SK-N-MC (cell line): ENCODE data around the gene B4GALNT2.
"Not testable (repeated sequence)": the region's sequence is repeated elsewhere in the genome, so short reads cannot be mapped to it uniquely, and the experiment has no call there.

Source experiments
- DNase-seq: peaks from one replicate; pipeline ENCODE4 v3.0.0-alpha.2; 2011; ENCODE audit warnings: low read depth, low spot score
- H3K27ac ChIP-seq: fragments of 200-600 bp; sonication (generic); 2 replicates; pipeline ENCODE4 v1.5.1; 2016; ENCODE audit warnings: mixed run types
- H3K36me3 ChIP-seq: fragments of 200-600 bp; sonication (generic); 2 replicates; pipeline ENCODE4 v1.6.1; 2017; ENCODE audit warnings: antibody characterized with exemption, low read length, mixed read lengths; ENCODE audit not compliant: insufficient read depth
- H3K4me3 ChIP-seq: fragments of 200-600 bp; sonication (generic); 2 replicates; pipeline ENCODE4 v1.5.1; 2016
- H3K9ac ChIP-seq: fragments of 200-600 bp; sonication (generic); 2 replicates; pipeline ENCODE4 v1.8.0; 2017; ENCODE audit warnings: mixed run types, mixed read lengths; ENCODE audit not compliant: insufficient read length
- H3K9me3 ChIP-seq: fragments of 200-600 bp; sonication (generic); 2 replicates; pipeline ENCODE4 v1.6.1; 2017; ENCODE audit warnings: low read depth, mild to moderate bottlenecking, antibody characterized with exemption, low read length, moderate library complexity, mixed read lengths
- EZH2 ChIP-seq: fragments of 200-600 bp; sonication (generic); IDR thresholded peaks from one replicate; pipeline ENCODE4 v1.6.1; 2017; ENCODE audit warnings: antibody characterized with exemption
- FOXP2 ChIP-seq: optimal IDR thresholded peaks from 2 replicates; pipeline ENCODE3; 2011; ENCODE audit warnings: mild to moderate bottlenecking, moderate library complexity; ENCODE audit not compliant: insufficient read depth; ENCODE audit errors: extremely low read length, control extremely low read depth
- POLR2AphosphoS5 ChIP-seq: IDR thresholded peaks from 2 replicates; pipeline ENCODE4 v1.6.1; 2012; ENCODE audit warnings: mild to moderate bottlenecking, low read depth, low read length, borderline replicate concordance

The B4GALNT2 gene

DNA sequence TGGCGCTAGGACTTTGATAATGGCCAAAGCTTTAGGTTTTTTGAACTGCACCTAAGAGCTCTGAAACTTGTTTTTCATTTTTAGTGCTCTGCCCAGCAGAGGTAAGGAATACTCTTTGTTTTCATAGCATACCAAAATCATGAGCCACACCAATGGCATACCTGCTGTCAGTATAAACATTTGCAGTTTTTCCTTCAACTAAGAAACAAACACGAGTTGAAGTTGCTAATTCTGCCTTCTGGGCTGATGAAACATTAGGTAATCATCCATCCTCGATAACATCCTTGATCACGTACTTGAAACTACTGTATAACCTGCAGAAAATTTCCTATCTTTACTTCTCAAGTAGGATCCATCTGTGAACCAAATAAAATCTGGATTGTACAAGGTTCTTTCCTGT lies 20.6 kb upstream of the B4GALNT2 start:
- Histone ChIP-seq H3K9ac (no peak overlapping the region), H3K27ac (no peak overlapping the region), H3K4me3 (no peak overlapping the region), H3K36me3 (no peaks in the 10 kb centered on the region), H3K9me3 (no peaks in the 10 kb centered on the region)
- TF ChIP-seq POLR2AphosphoS5 (no peak), EZH2 (no peak), FOXP2 (no peak)
- no peak for DNase-seq

- Histone ChIP-seq H3K4me3 (no peak overlapping the region), H3K27ac (no peak overlapping the region), H3K36me3 (no peaks in the 10 kb centered on the region), H3K9ac (no peak overlapping the region), H3K9me3 (no peaks in the 10 kb centered on the region)
- TF ChIP-seq POLR2AphosphoS5 = no peak
- no peak for TF ChIP-seq FOXP2
- DNase-seq = no peak
Measured at GRCh38 chr17:49112936-49113335, 19.6 kb upstream of the B4GALNT2 start.

GRCh38 chr17:49114703-49115102 lies 17.9 kb upstream of the B4GALNT2 start:
- Histone ChIP-seq H3K9me3 (no peaks in the 10 kb centered on the region), H3K27ac (no peak overlapping the region), H3K9ac (no peak overlapping the region), H3K4me3 (no peak overlapping the region), H3K36me3 (no peaks in the 10 kb centered on the region)
- no peak for DNase-seq
- TF ChIP-seq FOXP2 (no peak), POLR2AphosphoS5 (no peak), EZH2 (no peak)

- no peak for DNase-seq
- no peak overlapping the region for H3K4me3 ChIP-seq
- no peak overlapping the region for H3K9ac ChIP-seq
- no peak overlapping the region for H3K27ac ChIP-seq
- no peak for TF ChIP-seq FOXP2
- no peaks in the 10 kb centered on the region for H3K9me3 ChIP-seq
- no peaks in the 10 kb centered on the region for H3K36me3 ChIP-seq
Measured at GRCh38 chr17:49117587-49118230, 14.9 kb upstream of the B4GALNT2 start.

GRCh38 chr17:49120166-49120565 lies 12.4 kb upstream of the B4GALNT2 start:
- Histone ChIP-seq H3K4me3 (no peak overlapping the region), H3K9ac (no peak overlapping the region), H3K27ac (no peak overlapping the region), H3K36me3 (no peaks in the 10 kb centered on the region), H3K9me3 (no peaks in the 10 kb centered on the region)
- no peak for DNase-seq
- TF ChIP-seq EZH2 (no peak), FOXP2 (no peak), POLR2AphosphoS5 (no peak)

GRCh38 chr17:49121696-49122292 lies 10.8 kb upstream of the B4GALNT2 start:
- Histone ChIP-seq H3K4me3 (no peak overlapping the region), H3K36me3 (no peaks in the 10 kb centered on the region), H3K9me3 (no peaks in the 10 kb centered on the region), H3K9ac (no peak overlapping the region), H3K27ac (no peak overlapping the region)
- TF ChIP-seq FOXP2 = no peak
- TF ChIP-seq POLR2AphosphoS5 = no peak
- no peak for TF ChIP-seq EZH2
- DNase-seq = no peak

- no peak for DNase-seq
- no peak overlapping the region for H3K4me3 ChIP-seq
- H3K36me3 ChIP-seq = no peaks in the 10 kb centered on the region
- no peak overlapping the region for H3K27ac ChIP-seq
- no peaks in the 10 kb centered on the region for H3K9me3 ChIP-seq
- TF ChIP-seq POLR2AphosphoS5 = no peak
- TF ChIP-seq EZH2 = no peak
- no peak for TF ChIP-seq FOXP2
- no peak overlapping the region for H3K9ac ChIP-seq
Measured at GRCh38 chr17:49122566-49122965, 10.0 kb upstream of the B4GALNT2 start.

- no peaks in the 10 kb centered on the region for H3K9me3 ChIP-seq
- H3K4me3 ChIP-seq = no peak overlapping the region
- no peak for TF ChIP-seq EZH2
- TF ChIP-seq FOXP2 = no peak
- TF ChIP-seq POLR2AphosphoS5 = no peak
- DNase-seq = no peak
- H3K9ac ChIP-seq = no peak overlapping the region
- no peaks in the 10 kb centered on the region for H3K36me3 ChIP-seq
- H3K27ac ChIP-seq = no peak overlapping the region
Measured at GRCh38 chr17:49123061-49123460, 9.5 kb upstream of the B4GALNT2 start.

GRCh38 chr17:49125449-49125848 lies 7.1 kb upstream of the B4GALNT2 start:
- H3K36me3 ChIP-seq = no peaks in the 10 kb centered on the region
- no peak overlapping the region for H3K9ac ChIP-seq
- H3K9me3 ChIP-seq = no peaks in the 10 kb centered on the region
- no peak for DNase-seq
- H3K4me3 ChIP-seq = no peak overlapping the region
- no peak overlapping the region for H3K27ac ChIP-seq
- TF ChIP-seq POLR2AphosphoS5 = no peak
- no peak for TF ChIP-seq EZH2
- TF ChIP-seq FOXP2 = no peak

DNA sequence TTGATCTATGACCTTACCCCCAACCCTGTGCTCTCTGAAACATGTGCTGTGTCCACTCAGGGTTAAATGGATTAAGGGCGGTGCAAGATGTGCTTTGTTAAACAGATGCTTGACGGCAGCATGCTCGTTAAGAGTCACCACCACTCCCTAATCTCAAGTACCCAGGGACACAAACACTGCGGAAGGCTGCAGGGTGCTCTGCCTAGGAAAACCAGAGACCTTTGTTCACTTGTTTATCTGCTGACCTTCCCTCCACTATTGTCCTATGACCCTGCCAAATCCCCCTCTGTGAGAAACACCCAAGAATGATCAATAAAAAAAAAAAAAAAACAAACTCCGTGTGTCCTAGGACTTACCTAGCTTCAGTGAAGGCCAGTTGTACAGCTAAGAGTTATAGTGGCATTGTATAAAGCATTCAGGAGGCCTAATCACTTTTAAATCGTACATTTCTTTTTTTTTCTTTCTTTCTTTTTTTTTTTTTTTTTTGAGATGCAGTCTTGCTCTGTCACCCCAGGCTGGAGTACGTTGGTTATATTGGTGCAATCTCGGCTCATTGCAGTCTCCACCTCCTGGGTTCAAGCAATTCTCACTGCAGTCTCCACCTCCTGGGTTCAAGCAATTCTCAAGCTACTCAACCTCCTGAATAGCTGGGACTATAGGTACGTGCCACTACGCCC lies 6.2 kb upstream of the B4GALNT2 start:
- not testable (repeated sequence) for H3K27ac ChIP-seq, H3K36me3 ChIP-seq

GRCh38 chr17:49129359-49129950 lies 3.1 kb upstream of the B4GALNT2 start:
- DNase-seq, H3K9ac ChIP-seq, H3K36me3 ChIP-seq, H3K9me3 ChIP-seq, H3K4me3 ChIP-seq, H3K27ac ChIP-seq: not testable (repeated sequence)

More for the DNA sequence above, 6.2 kb upstream of the B4GALNT2 start:
- not testable (repeated sequence) for H3K9me3 ChIP-seq, H3K9ac ChIP-seq, DNase-seq, H3K4me3 ChIP-seq
